GM21526 (cell line): Measurements from ENCODE around the gene TMOD1.

Experiments
- ATAC-seq: cut with Tn5 transposase; IDR thresholded peaks from one replicate; pipeline ENCODE4 v1.9.1; 2021; ENCODE audit warnings: moderate library complexity; ENCODE audit not compliant: unreplicated experiment, low FRiP score

TMOD1 gene

GRCh38 chr9:97543561-97543960 lies 42.1 kb downstream of the TMOD1 start:
- ATAC-seq: no peak

- ATAC-seq: no peak
Observed at GRCh38 chr9:97545486-97545885, 44.0 kb downstream of the TMOD1 start.

- no peak for ATAC-seq
Observed at GRCh38 chr9:97547098-97547829, 45.8 kb downstream of the TMOD1 start.

DNA sequence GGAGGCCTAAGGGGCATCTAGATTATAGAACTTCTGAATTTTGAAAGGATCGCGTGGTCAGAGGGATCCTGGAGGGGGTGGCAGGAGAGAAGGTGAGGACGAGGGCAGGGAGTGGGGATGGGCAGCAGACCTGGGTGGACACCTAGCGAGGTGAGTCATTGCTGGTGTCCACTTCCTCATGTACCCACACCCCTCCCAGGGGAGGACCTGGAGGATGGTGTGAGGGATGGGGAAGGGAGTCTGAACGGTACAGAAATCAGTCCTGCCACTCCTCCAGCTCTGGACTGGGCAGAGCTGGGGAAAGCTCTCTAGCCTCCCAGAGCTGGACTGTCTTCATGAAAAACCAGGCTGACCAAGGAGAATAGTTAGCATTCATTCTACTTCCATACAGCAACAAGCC lies 46.9 kb downstream of the TMOD1 start:
- ATAC-seq: no peak

- no peak for ATAC-seq
Observed at GRCh38 chr9:97548819-97549540, 47.5 kb downstream of the TMOD1 start.

- ATAC-seq: no peak
Observed at GRCh38 chr9:97550386-97550785, 48.9 kb downstream of the TMOD1 start.

DNA sequence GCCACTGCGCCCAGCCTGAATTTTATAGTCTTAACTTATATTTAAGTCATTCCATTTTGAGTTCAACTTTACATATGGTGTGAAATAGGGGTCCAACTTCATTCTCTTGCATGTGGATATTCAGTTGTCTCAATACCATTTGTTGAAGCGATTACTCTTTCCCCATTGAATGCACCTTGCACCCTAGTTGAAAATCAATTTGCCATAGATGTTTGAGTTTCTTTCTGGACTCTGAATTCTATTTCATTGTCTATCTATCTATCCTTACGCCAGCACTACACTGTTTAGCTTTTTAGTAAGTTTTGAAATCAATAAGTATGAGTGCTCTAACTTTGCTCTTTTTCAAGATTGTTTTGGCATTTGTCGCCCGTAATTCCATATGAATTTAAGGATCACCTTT lies 49.8 kb downstream of the TMOD1 start:
- no peak for ATAC-seq

DNA sequence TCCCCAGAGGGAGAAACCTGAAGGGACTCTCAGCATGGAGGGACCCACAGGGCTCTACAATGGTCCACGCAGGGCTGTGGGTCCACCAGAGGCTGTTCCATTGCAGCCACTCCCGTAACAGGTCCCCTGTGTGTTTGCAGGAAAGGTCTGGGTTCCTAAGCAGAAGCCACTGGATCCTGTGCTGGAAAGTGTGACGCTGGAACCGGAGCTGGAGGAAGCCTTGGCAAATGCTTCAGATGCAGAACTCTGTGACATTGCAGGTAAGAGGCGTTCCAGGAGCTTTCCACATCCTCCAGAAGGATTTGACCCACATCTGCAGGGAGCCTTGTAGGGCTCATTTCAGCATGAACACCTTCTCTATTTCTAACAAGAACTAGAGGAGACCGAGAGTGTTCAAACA lies 51.7 kb downstream of the TMOD1 start:
- ATAC-seq: no peak

GRCh38 chr9:97553841-97554240 lies 52.4 kb downstream of the TMOD1 start:
- ATAC-seq: no peak

DNA sequence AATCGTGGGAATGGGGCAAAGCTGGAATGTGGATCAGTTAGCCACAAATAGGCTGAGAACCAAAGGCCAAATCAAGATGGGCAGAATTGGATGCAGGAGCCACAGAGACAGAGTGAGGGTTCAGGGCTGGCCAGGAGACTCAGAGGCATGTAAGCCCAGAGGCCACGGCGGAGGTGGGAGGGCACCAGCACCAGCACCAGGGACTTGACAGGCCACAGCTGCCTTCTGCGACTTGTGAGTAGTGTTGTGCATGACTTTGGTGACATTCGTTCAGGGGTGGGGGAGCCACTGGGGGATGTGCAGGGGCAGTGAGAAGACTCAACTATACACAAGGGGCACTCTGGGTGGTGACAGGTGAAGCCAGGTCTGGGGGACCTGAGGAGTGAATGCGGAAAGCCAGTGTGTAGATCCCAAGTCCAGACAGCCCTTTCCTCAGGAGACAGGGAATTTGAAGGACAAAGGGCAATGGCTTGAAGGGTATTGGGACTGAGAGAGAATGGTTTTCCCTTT lies 53.2 kb downstream of the TMOD1 start:
- ATAC-seq: no peak

DNA sequence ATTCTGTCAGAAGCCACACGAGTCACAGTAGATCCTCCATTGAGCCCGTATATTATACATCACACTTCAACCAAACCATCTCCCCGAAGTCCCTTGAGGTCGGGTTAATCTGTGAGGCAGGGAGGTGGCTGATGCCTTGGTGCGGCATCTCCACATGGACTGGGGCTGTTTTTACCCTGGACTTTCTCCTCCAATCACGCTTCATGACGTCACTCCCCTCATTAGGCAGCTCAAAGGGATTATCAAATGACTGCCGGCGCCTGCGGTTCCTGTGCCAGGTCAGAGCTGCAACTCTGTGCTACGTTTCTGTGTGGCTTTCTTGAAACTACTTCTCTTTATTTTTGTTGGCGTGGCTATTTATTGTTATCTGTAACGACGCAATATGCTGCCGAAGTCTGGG lies 53.7 kb downstream of the TMOD1 start:
- ATAC-seq: no peak

GRCh38 chr9:97556036-97556720 lies 54.7 kb downstream of the TMOD1 start:
- ATAC-seq: no peak

DNA sequence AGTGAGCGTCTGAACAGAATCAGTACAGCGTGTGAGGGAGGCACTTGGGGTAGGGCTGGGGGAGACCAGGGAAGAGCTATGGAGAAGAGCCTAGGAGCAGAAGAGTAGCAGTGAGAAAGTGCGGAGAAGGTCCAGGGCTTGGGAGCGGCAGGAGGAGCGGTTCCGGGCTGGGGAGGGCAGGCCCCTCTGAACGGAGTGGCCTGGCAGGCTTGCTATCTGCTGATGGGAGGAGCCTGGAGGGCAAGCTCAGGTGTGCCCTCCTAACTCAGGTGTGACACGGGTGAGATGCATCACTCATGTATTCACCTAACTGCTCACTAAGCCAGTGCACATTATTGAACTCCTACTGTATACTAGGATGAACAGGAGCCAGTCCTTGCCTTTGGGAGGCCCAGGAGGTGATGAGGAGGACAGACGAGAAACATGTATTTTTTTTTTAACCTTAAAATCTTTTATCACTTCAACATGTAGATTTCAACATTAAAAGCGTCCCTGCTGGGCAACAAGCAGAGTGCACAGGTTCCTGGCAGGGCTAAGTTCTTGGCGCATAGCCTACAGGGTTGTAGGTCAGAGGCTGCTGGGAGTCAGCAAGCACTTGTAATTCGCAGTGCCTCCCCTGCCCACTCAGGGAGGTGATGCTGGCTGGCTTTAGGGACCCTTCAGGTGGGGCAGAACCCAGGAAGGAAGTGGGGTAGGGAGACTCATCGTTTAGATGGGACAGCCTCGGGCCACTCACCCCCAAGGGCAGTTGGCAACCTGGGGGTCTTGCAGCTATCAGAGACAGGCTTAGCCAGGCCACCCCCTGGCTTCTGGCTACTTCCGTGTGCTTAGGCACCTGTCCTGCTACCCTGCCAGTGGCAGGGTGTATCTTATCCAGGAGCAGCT lies 55.5 kb downstream of the TMOD1 start:
- no peak for ATAC-seq

DNA sequence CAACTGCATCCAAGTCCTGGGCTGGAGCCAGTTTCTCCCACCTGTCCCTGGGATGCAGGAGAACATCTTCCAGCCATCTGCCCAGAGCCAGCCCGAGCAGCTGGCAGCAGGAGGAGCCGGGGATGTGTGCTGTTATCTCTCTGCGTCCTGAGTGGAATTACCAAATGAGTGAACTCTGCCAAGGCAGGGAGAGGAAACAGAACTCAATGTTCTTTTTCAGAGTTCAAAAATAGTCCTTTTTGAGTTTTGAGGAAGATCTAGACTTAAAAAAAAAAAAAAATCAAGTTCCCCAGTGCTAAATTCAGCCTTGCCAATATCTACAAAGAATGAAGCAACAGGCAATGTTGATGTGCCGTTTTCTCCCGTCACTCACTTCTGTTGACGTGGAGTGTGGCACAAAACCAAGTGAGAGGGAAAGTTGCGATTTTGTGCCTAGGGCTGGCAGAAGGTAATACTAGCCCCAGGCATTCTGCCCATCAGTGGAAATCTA lies 56.2 kb downstream of the TMOD1 start:
- ATAC-seq: no peak

- ATAC-seq: peak; percentile 19
Observed at GRCh38 chr9:97558701-97559101, 57.2 kb downstream of the TMOD1 start.

DNA sequence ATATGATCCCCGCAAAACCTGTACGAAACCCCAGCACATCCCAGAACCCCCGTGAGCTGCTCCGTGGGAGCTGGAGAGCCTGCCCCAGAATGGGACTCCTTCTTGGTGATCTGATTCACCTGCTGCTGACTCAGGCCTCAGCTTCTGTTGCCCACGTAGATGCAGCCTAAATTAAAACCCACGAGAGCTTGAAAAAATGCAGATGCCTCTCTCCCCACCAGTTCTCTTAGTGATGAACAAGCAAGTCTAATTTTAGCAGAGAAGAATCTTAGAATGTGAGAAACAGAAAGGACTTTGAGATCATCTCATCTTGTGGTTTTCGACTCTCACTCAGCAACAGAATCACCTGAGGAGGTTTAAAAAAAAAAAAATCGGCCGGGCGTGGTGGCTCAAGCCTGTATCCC lies 57.6 kb downstream of the TMOD1 start:
- peak; percentile 89 for ATAC-seq

- no peak for ATAC-seq
Observed at GRCh38 chr9:97560154-97560553, 58.7 kb downstream of the TMOD1 start.

GRCh38 chr9:97560851-97561250 lies 59.4 kb downstream of the TMOD1 start:
- no peak for ATAC-seq

- ATAC-seq: no peak
Observed at GRCh38 chr9:97561501-97561900, 60.0 kb downstream of the TMOD1 start.

DNA sequence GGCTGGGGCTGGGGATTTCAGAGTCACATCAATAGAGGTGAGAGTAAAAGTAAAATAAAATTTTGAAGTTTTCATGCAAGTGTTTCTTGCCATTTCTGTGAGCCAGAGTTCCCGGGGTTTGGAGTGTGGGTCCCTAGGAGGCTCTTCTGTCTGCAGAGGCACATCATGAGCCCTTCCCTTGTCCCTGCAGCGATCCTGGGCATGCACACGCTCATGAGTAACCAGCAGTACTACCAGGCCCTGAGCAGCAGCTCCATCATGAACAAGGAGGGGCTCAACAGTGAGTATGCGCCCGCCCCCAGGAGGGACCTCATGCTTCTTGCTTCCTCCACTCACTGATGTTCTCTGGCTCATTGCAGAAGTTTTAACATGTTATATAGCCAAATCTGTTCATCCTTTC lies 61.1 kb downstream of the TMOD1 start:
- no peak for ATAC-seq
